Measurements from ENCODE around the gene ZCRB1.

Gene ZCRB1

DNA sequence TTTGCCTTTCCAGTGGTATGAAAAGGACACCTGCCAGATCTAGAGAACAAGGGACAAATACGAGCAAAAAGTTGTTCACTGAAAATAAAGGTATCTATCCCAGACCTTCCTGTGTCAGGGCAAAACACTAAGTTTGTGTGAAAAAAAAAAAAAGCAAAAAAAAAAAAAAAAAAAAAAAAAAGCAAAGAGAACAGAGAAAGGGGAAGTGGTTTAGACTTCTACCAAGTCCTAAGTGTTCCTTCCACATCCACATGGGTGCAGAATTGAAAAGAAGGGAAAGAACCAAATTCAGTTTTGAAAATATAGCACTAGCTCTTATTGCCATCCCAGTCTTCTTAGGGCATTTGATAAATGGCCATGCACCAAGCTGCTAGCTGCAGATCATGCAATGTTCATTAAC lies 41.7 kb downstream of the ZCRB1 start:
- H3K4me3 ChIP-seq (ENCODE audit: low read depth, low read length): no peak overlapping the region
- no peaks in the 10 kb centered on the region for H3K36me3 ChIP-seq (ENCODE audit: control insufficient read depth in 2 of 2, insufficient read depth in 1 of 2, low read length in 2 of 2)
- CTCF ChIA-PET: interaction anchor here (1.6 kb wide), 1 partner anchor 13 kb away, joined by 7 read pairs; no protein-coding TSS in a partner anchor
- no peaks in the 10 kb centered on the region for H3K9me3 ChIP-seq (ENCODE audit: control insufficient read depth, insufficient read depth, low read depth, low read length)
- peaks cover 13% of the 10 kb centered on the region for H3K4me1 ChIP-seq (ENCODE audit: control insufficient read depth, insufficient read depth, low read length)
- POLR2A ChIA-PET: no interaction called here
- no peak overlapping the region for H3K27ac ChIP-seq (ENCODE audit: extremely low read depth, low read depth, low read length)
- TF ChIP-seq ZNF121 (tag by site-specific recombination; IDR thresholded peaks at IDR 0.05): no peak
- TF ChIP-seq ZNF585B (tag by site-specific recombination; IDR thresholded peaks at IDR 0.05): no peak
- TF ChIP-seq, protein P1, sequence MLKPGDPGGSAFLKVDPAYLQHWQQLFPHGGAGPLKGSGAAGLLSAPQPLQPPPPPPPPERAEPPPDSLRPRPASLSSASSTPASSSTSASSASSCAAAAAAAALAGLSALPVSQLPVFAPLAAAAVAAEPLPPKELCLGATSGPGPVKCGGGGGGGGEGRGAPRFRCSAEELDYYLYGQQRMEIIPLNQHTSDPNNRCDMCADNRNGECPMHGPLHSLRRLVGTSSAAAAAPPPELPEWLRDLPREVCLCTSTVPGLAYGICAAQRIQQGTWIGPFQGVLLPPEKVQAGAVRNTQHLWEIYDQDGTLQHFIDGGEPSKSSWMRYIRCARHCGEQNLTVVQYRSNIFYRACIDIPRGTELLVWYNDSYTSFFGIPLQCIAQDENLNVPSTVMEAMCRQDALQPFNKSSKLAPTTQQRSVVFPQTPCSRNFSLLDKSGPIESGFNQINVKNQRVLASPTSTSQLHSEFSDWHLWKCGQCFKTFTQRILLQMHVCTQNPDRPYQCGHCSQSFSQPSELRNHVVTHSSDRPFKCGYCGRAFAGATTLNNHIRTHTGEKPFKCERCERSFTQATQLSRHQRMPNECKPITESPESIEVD (tag by site-specific recombination; IDR thresholded peaks at IDR 0.05): no peak
- TF ChIP-seq ZSCAN16 (tag by site-specific recombination; IDR thresholded peaks at IDR 0.05): no peak
- no peak for TF ChIP-seq SCRT2 (tag by site-specific recombination; IDR thresholded peaks at IDR 0.05)
- TF ChIP-seq ZBTB6 (tag by site-specific recombination; IDR thresholded peaks at IDR 0.05): no peak
- TF ChIP-seq ZNF560 (tag by site-specific recombination; IDR thresholded peaks at IDR 0.05; ENCODE audit: borderline replicate concordance): no peak
- TF ChIP-seq, protein P2, sequence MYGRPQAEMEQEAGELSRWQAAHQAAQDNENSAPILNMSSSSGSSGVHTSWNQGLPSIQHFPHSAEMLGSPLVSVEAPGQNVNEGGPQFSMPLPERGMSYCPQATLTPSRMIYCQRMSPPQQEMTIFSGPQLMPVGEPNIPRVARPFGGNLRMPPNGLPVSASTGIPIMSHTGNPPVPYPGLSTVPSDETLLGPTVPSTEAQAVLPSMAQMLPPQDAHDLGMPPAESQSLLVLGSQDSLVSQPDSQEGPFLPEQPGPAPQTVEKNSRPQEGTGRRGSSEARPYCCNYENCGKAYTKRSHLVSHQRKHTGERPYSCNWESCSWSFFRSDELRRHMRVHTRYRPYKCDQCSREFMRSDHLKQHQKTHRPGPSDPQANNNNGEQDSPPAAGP (tag by site-specific recombination; IDR thresholded peaks at IDR 0.05): no peak
- no peak for TF ChIP-seq ZNF664 (tag by site-specific recombination; IDR thresholded peaks at IDR 0.05)
- no peak for TF ChIP-seq ZBTB11 (tag by site-specific recombination; conservative IDR thresholded peaks at IDR 0.05; ENCODE audit: low read depth)
- TF ChIP-seq ZNF354C (tag by site-specific recombination; IDR thresholded peaks at IDR 0.05; ENCODE audit: borderline replicate concordance, low read depth): no peak
- TF ChIP-seq OSR2 (tag by site-specific recombination; IDR thresholded peaks at IDR 0.05): no peak
- no peak for TF ChIP-seq ZBTB17 (tag by site-specific recombination; IDR thresholded peaks at IDR 0.05)

- CTCF ChIA-PET: interaction anchor here (1.6 kb wide), 1 partner anchor 13 kb away, joined by 7 read pairs; no protein-coding TSS in a partner anchor
- POLR2A ChIA-PET: no interaction called here
- Histone ChIP-seq H3K9me3 (ENCODE audit: control insufficient read depth, insufficient read depth, low read depth, low read length) (no peaks in the 10 kb centered on the region), H3K4me1 (ENCODE audit: control insufficient read depth, insufficient read depth, low read length) (peaks cover 13% of the 10 kb centered on the region), H3K27ac (ENCODE audit: extremely low read depth, low read depth, low read length) (no peak overlapping the region), H3K4me3 (ENCODE audit: low read depth, low read length) (no peak overlapping the region), H3K36me3 (ENCODE audit: control insufficient read depth in 2 of 2, insufficient read depth in 1 of 2, low read length in 2 of 2) (no peaks in the 10 kb centered on the region)
- TF ChIP-seq ZNF324 (tag by site-specific recombination; IDR thresholded peaks at IDR 0.05): no peak
- TF ChIP-seq ZNF585B (tag by site-specific recombination; IDR thresholded peaks at IDR 0.05): no peak
- TF ChIP-seq ZNF768 (tag by site-specific recombination; IDR thresholded peaks at IDR 0.05): no peak
- TF ChIP-seq ZBTB1 (tag by site-specific recombination; IDR thresholded peaks at IDR 0.05): no peak
- TF ChIP-seq ZNF10 (tag by site-specific recombination; IDR thresholded peaks at IDR 0.05): no peak
- TF ChIP-seq ZNF530 (tag by site-specific recombination; IDR thresholded peaks at IDR 0.05; ENCODE audit: low read depth): no peak
- TF ChIP-seq MYNN (tag by site-specific recombination; IDR thresholded peaks at IDR 0.05; ENCODE audit: borderline replicate concordance): no peak
Observed at GRCh38 chr12:42283739-42284138, 42.2 kb downstream of the ZCRB1 start.
